Measurements from ENCODE around the gene FUT7. TPM values are rescaled to one million over a fixed set of nuclear protein-coding genes. Genes with fewer than 3 reads are reported as not detected.

The FUT7 gene
- total and polyA plus RNA-seq, 8 donors: 0.12 to 0.19 (median 0.18) TPM; not detected in 5

- Histone ChIP-seq H3K27ac (no peak overlapping the region), H3K4me1 (peaks cover 7 to 12% (median 7%) of the 10 kb centered on the region in 3 donors), H3K27me3 (no peaks in the 10 kb centered on the region), H3K4me3 (no peak overlapping the region), H3K36me3 (peaks cover 0 to 4% (median 0%) of the 10 kb centered on the region in 3 donors), H3K9me3 (no peaks in the 10 kb centered on the region)
- 67 to 73% methylated on average over 29 to 30 of the region's 30 CpGs for WGBS, 2 donors
- intact Hi-C loops (cut with DNase I): loop anchor here in 2 of 3 donors (5.0 to 10.0 kb wide), 2 partner anchors 60 to 67 kb away; partner anchors contain the start of gene LCN12 (in 1 of the 2)
- no peak for TF ChIP-seq CTCF (IDR thresholded peaks at IDR 0.05)
- FAIRE-seq (no peak), ATAC-seq (peak in 3 of 4 donors; percentile 16 to 38 (median 26)), DNase-seq (no peak)
These were observed 9.8 kb downstream of the FUT7 start for GRCh38 chr9:137021979-137022661.

- H3K4me1 ChIP-seq: peaks cover 1 to 7% (median 4%) of the 10 kb centered on the region in 3 donors
- ATAC-seq (no peak), FAIRE-seq (no peak), DNase-seq (no peak)
- H3K27me3 ChIP-seq: no peaks in the 10 kb centered on the region
- TF ChIP-seq CTCF (IDR thresholded peaks at IDR 0.05): no peak
- H3K36me3 ChIP-seq: peaks cover 0 to 4% (median 0%) of the 10 kb centered on the region in 3 donors
- intact Hi-C loops (cut with DNase I): loop anchor here in 2 of 3 donors (5.0 to 10.0 kb wide), 2 partner anchors 59 to 67 kb away; partner anchors contain the start of gene LCN12 (in 1 of the 2)
- 88 to 97% methylated on average over 6 of the region's 6 CpGs for WGBS, 2 donors
- no peak overlapping the region for H3K4me3 ChIP-seq
- no peaks in the 10 kb centered on the region for H3K9me3 ChIP-seq
- no peak overlapping the region for H3K27ac ChIP-seq
These were observed 10.3 kb downstream of the FUT7 start for GRCh38 chr9:137021568-137021978.

GRCh38 chr9:137020771-137021567 is 10.9 kb downstream of the FUT7 start:
- TF ChIP-seq CTCF (IDR thresholded peaks at IDR 0.05): no peak
- DNase-seq (no peak), ATAC-seq (no peak), FAIRE-seq (no peak)
- Histone ChIP-seq H3K27me3 (no peaks in the 10 kb centered on the region), H3K27ac (no peak overlapping the region), H3K4me3 (no peak overlapping the region), H3K36me3 (peaks cover 0 to 7% (median 0%) of the 10 kb centered on the region in 3 donors), H3K4me1 (peaks cover 0 to under 1% (median 0%) of the 10 kb centered on the region in 3 donors), H3K9me3 (no peaks in the 10 kb centered on the region)
- 95 to 97% methylated on average over 32 of the region's 32 CpGs for WGBS, 2 donors
- intact Hi-C loops (cut with DNase I): loop anchor here in 2 of 3 donors (5.0 to 10.0 kb wide), 2 partner anchors 59 to 66 kb away; partner anchors contain the start of gene LCN12 (in 1 of the 2)

- Histone ChIP-seq H3K9me3 (no peaks in the 10 kb centered on the region), H3K27ac (no peak overlapping the region), H3K27me3 (no peaks in the 10 kb centered on the region), H3K36me3 (peaks cover 0 to 15% (median 0%) of the 10 kb centered on the region in 3 donors), H3K4me3 (no peak overlapping the region), H3K4me1 (no peaks in the 10 kb centered on the region)
- intact Hi-C loops (cut with DNase I): loop anchor here in 2 of 3 donors (5.0 to 10.0 kb wide), 2 partner anchors 58 to 65 kb away; partner anchors contain the start of gene LCN12 (in 1 of the 2)
- no peak for TF ChIP-seq CTCF (IDR thresholded peaks at IDR 0.05)
- ATAC-seq (no peak), DNase-seq (no peak), FAIRE-seq (no peak)
- 92% methylated on average over 31 to 34 of the region's 34 CpGs for WGBS, 2 donors
These were observed 11.8 kb downstream of the FUT7 start for GRCh38 chr9:137019891-137020683.

Data from pancreas (tissue), 10 donors.